ENCODE measurements around the gene G3BP2.
A peak's percentile ranks its signal among the peaks of the same experiment; 100 is the strongest.
"Not testable (repeated sequence)": the region's sequence is repeated elsewhere in the genome, so short reads cannot be mapped to it uniquely, and the experiment has no call there.

Gene G3BP2

DNA sequence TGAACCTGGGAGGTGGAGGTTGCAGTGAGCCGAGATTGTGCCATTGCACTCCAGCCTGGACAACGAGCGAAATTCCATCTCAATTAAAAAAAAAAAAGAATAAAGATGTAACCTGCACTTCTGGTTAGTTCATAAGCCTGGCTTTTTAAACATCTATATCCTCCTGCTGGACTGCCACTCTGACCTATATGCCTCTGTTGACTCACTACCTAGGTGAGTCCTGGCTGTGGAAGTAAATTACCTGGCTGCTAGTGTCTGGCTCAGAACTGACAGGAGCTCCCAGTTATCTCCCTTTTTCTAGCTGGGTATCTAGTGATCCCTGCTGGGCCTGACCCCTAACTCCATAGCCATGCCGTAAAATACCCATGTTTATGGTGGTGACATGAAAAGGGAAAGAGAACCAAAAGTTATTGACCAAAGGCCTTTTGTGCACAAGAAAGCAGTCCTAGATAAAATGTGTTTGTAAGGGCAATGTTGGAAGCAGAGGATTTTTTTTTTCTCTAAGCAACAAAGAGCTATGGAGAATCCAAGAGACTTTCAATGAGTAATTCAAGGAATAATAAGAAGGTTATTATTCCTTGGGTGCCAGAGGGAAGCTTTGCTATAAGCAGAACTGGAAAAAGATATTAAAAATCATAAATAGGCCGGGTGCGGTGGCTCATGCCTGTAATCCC is 10.4 kb upstream of the G3BP2 start:
- DNase-seq = no peak

GRCh38 chr4:75679876-75680575 is 6.8 kb upstream of the G3BP2 start:
- DNase-seq = no peak

DNA sequence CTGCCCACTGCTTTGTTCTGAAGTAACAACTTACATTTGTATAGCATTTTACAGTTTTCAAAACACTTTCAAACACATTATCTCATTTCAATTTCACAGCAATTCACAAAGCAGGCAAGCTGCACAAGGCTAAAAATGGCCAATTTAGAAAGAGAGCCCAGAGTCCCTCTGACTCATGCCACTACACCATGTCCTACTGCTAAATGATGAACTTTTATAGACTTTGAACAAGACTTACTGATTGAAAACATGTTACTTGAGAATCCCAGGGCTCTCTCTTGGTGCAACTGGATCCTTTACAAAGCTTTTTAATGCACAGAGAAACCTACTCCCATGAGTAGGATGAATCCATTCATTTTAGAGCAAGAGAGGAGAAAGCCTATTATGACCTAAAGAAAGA is 5.8 kb upstream of the G3BP2 start:
- no peak for DNase-seq

- no peak for DNase-seq
These were observed 5.3 kb upstream of the G3BP2 start for GRCh38 chr4:75678473-75678872.

DNA sequence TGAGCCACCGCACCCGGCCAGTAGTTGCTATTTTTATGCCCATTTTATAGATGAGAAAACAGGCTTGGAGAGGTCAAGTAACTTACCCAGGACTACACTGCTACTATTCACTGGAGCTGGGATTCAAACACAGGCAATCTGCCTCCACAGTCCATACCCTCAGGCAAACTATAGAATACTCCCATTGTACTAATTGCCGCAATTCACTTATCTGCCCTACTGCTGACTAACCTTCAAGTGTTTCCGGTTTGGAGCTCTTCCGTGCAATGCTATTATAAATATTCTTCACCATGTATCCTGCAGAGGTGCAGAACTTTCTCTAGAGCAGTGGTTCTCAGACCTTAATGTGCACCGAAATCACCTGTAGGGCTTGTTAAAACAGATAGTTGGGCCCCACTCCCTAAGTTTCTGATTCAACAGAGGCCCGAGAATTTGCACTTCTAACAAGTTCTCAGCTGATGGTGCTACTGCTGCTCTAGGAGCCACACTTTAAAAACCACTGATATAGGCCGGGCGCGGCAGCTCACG is 1.9 kb upstream of the G3BP2 start:
- DNase-seq = no peak

- DNase-seq = no peak
These were observed 733 bp upstream of the G3BP2 start for GRCh38 chr4:75673959-75674328.

GRCh38 chr4:75672461-75673026 is 667 bp downstream of the G3BP2 start:
- peak; percentile 75 for DNase-seq

DNA sequence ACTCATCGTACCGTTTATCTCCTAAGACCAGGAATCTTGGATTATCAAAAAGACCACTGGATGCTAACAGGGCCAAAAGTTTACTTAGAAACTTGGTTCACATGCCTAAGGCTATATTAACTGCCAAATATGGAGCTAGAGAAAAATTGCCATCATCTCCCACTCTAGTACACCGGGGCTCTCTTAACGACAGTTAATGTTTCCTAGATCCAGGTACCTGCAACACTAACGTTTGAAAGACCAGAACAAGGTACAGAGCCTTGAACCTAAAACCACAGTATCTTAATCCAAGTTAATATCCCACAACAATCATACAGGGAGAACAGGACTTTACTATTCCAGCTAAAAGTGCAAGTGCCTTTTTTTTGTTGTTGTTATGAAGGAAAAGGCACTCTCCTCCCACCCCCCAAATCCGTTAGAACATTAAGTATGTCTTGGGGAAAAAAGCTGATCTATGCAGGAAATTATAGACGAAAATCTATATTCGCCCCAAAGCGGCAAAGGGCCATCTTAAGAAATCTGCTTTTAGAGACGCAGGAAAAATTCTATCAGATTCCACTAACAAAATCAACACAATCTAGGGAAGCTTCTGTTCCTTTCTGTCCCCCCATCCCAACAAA is 1.3 kb downstream of the G3BP2 start:
- DNase-seq = no peak

GRCh38 chr4:75668596-75668995 is 4.6 kb downstream of the G3BP2 start:
- no peak for DNase-seq

DNA sequence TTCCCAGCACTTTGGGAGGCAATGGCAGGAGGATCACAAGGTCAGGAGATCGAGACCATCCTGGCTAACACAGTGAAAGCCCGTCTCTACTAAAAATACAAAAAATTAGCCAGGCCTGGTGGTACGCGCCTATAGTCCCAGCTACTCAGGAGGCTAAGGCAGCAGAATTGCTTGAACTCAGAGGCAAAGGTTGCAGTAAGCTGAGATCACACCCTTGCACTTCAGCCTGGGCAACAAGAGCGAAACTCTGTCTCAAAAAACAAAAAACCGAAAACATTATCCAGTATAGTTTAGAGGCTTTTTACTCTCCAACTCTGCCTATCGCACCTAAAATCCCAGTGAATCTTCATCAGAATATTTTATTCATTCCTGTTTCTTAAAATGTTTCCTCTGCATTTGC is 5.6 kb downstream of the G3BP2 start:
- DNase-seq = not testable (repeated sequence)

GRCh38 chr4:75666299-75666698 is 6.9 kb downstream of the G3BP2 start:
- no peak for DNase-seq

DNA sequence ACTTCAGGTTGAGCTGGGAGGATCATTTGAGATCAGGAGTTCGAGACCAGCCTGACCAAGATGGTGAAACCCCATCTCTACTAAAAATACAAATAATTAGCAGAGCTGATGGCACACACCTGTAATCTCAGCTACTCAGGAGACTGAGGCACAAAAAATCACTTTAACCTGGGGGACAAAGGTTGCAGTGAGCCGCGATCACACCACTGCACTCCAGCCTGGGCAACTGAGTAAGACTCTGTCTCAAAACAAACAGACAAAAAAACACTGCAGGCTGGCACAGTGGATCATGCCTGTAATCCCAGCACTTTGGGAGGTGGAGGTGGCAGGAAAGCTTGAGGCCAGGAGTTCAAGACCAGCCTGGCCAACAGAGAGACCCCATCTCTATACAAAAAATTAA is 8.6 kb downstream of the G3BP2 start:
- not testable (repeated sequence) for DNase-seq

DNA sequence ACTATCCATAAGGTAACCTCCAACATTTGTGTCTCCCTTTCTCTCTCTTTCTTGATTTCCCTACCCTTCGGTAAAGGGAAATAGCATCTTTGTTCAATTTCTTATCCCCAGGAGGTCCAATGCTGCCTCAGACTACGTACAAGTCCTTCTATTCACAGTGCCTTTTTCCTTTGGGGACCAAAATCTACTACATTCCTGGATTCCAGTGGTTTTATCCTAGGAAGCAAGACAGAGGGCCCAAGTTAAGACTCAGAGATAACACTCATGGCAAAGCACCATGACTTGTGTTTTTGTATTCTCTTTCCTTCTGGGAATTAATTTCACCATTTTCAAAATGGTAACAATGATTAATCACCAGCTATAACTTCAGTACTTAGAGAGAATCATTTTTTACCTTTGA is 10.6 kb downstream of the G3BP2 start:
- DNase-seq = no peak

- no peak for DNase-seq
These were observed 12.7 kb downstream of the G3BP2 start for GRCh38 chr4:75660491-75660890.

DNA sequence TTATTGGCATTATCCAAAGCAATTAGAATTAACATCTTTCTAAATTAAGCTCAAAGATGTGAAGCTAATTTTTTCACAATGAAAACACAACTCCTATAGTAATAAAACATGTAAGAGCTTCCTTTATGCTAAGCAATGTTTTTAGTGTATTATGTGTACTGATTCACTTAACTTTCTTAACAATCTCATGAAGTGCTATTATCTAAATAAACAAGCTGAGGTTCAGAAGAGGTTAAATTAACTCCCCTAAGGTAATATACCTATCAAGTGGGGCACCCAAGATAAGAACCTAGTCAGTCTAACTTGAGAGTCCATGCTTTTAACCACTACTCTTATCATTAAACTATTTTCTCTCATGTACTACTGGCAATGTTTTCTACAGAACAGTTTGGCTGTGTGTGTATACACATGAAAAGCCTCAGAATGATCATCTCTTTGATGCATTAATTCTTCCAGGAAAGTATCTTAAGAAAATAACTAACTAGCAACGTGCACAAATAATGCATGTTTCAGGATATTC is 13.6 kb downstream of the G3BP2 start:
- DNase-seq = no peak

- DNase-seq = no peak
These were observed 14.3 kb downstream of the G3BP2 start for GRCh38 chr4:75658876-75659275.

DNA sequence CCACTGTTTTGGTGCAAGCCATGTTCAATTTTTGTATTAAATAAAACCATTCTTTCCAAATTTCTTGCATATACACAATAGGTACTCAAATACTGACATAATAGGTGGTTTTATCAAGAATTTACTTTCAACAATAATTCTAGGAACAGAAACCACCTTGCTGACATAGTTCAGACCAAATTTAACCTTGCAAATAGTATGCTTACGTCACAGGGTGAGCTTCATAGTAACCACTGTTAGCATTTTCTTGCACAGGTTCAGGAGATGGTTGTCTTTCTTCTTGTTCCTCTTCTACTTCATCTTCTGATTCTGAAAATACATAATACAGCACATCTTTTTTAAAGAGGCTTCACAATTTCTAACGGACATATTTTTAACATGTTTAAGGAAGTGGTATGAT is 17.6 kb downstream of the G3BP2 start:
- no peak for DNase-seq

GRCh38 chr4:75654905-75655304 is 18.3 kb downstream of the G3BP2 start:
- DNase-seq = no peak

DNA sequence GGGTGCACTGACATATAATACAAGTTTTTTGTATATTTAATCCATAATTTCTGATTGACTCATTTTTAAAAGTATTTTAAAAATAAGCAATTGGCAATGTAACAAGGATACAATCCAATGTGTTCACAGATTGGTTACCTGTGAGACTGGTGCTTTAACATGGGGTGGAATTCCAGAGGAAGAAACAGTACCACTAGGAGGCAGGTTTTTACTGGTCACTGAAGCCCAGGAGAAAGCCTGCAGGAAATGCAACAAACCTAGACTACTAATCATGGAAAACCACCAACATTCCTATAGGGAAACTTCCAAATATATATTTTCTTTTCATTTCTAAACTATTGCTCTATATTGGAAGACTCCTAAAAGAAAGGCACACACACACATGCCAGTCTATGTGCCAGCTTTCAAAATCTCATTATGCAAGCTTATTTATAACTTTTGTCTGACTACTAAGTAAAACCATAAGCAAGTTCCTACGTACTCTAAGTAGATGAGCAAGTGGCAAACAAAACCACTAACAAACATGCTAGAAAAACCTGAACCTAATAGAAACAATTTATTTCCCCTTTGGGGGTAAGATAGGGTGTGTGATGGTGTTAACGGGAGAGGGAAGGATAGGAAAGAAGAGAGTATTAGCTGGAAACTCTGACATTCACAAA is 19.2 kb downstream of the G3BP2 start:
- no peak for DNase-seq

- no peak for DNase-seq
These were observed 29.1 kb downstream of the G3BP2 start for GRCh38 chr4:75644095-75644494.

- DNase-seq = no peak
These were observed 29.6 kb downstream of the G3BP2 start for GRCh38 chr4:75643651-75644050.

- no peak for DNase-seq
These were observed 34.0 kb downstream of the G3BP2 start for GRCh38 chr4:75639124-75639695.

DNA sequence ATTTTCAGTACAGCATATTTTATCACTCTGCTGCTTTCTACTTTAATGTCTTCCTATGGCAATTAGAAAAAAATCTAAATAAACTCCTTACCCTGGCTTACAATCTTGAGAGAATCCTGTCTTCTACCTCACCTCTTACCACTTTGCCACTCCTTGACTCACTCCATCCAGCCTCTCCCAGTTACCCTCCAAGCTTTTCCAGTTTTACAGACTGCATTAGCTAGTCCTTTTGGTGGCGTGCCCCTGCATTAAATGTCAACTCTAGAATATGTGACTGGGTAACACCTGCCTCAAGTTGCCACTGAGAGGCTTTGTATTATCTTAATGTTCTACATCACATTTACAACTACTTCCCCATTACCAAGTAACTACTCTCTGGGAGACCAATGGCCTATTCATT is 35.4 kb downstream of the G3BP2 start:
- no peak for DNase-seq

Measured in right hindlimb (tissue), 1 donor.